ENCODE measurements around the gene ADGRG7.
"Not testable (repeated sequence)": the region's sequence is repeated elsewhere in the genome, so short reads cannot be mapped to it uniquely, and the experiment has no call there.

Gene ADGRG7

GRCh38 chr3:100650651-100651619 is 41.5 kb downstream of the ADGRG7 start:
- DNase-seq, result peak; percentile 54
- Histone ChIP-seq H2AFZ (ENCODE audit: low read length) (no peak overlapping the region), H3K79me2 (ENCODE audit: low read length) (no peaks in the 10 kb centered on the region), H3K4me1 (ENCODE audit: low read length) (no peaks in the 10 kb centered on the region), H4K20me1 (ENCODE audit: insufficient read depth, low read length) (no peaks in the 10 kb centered on the region), H3F3A (ENCODE audit: insufficient read depth, low read length) (peaks cover 3% of the 10 kb centered on the region; the same call in 1 of the 2 replicates), H3K9ac (ENCODE audit: low read length) (no peak overlapping the region), H3K9me3 (replicated peaks; ENCODE audit: insufficient read depth, low read length) (no peaks in the 10 kb centered on the region), H3K9me2 (replicated peaks; ENCODE audit: insufficient read depth, low read length) (no peaks in the 10 kb centered on the region), H3K4me2 (ENCODE audit: low read depth, low read length) (peak overlapping the region; percentile 64), H3K4me3 (ENCODE audit: low read length) (peak overlapping the region; percentile 18; the same call in 1 of the 2 replicates), H3K27me3 (replicated peaks; ENCODE audit: insufficient read depth, low read length) (no peaks in the 10 kb centered on the region), H3K36me3 (replicated peaks; ENCODE audit: insufficient read depth, low read length) (no peaks in the 10 kb centered on the region), H3K27ac (ENCODE audit: low read length) (no peak overlapping the region)
- no peak for TF ChIP-seq EZH2phosphoT487 (IDR thresholded peaks at IDR 0.05; ENCODE audit: low read length)
- no peak for TF ChIP-seq EZH2 (optimal IDR thresholded peaks at IDR 0.05; ENCODE audit: low read depth, low read length)
- peak; percentile 46 for TF ChIP-seq CTCF (IDR thresholded peaks at IDR 0.05; ENCODE audit: low read length)

- Histone ChIP-seq H2AFZ (ENCODE audit: low read length) (no peak overlapping the region), H3K4me2 (ENCODE audit: low read depth, low read length) (no peak overlapping the region), H3K9me3 (replicated peaks; ENCODE audit: insufficient read depth, low read length) (no peaks in the 10 kb centered on the region), H3K4me3 (ENCODE audit: low read length) (no peak overlapping the region), H3K36me3 (replicated peaks; ENCODE audit: insufficient read depth, low read length) (no peaks in the 10 kb centered on the region), H3K27ac (ENCODE audit: low read length) (no peak overlapping the region), H3K4me1 (ENCODE audit: low read length) (no peaks in the 10 kb centered on the region), H3K9ac (ENCODE audit: low read length) (no peak overlapping the region), H3K27me3 (replicated peaks; ENCODE audit: insufficient read depth, low read length) (no peaks in the 10 kb centered on the region), H4K20me1 (ENCODE audit: insufficient read depth, low read length) (no peaks in the 10 kb centered on the region), H3K79me2 (ENCODE audit: low read length) (no peaks in the 10 kb centered on the region), H3K9me2 (replicated peaks; ENCODE audit: insufficient read depth, low read length) (no peaks in the 10 kb centered on the region), H3F3A (ENCODE audit: insufficient read depth, low read length) (peaks cover 3% of the 10 kb centered on the region; the same call in 1 of the 2 replicates)
- DNase-seq, result no peak
- no peak for TF ChIP-seq EZH2 (optimal IDR thresholded peaks at IDR 0.05; ENCODE audit: low read depth, low read length)
- no peak for TF ChIP-seq EZH2phosphoT487 (IDR thresholded peaks at IDR 0.05; ENCODE audit: low read length)
- no peak for TF ChIP-seq CTCF (IDR thresholded peaks at IDR 0.05; ENCODE audit: low read length)
These were observed 44.3 kb downstream of the ADGRG7 start for GRCh38 chr3:100653604-100654294.

GRCh38 chr3:100656945-100657344 is 47.5 kb downstream of the ADGRG7 start:
- Histone ChIP-seq H3K27me3 (replicated peaks; ENCODE audit: insufficient read depth, low read length) (no peaks in the 10 kb centered on the region), H3K4me3 (ENCODE audit: low read length) (no peak overlapping the region), H4K20me1 (ENCODE audit: insufficient read depth, low read length) (no peaks in the 10 kb centered on the region), H3K4me1 (ENCODE audit: low read length) (no peaks in the 10 kb centered on the region), H3K36me3 (replicated peaks; ENCODE audit: insufficient read depth, low read length) (no peaks in the 10 kb centered on the region), H3K4me2 (ENCODE audit: low read depth, low read length) (no peak overlapping the region), H3K9ac (ENCODE audit: low read length) (no peak overlapping the region), H3K27ac (ENCODE audit: low read length) (no peak overlapping the region), H3K9me3 (replicated peaks; ENCODE audit: insufficient read depth, low read length) (no peaks in the 10 kb centered on the region), H3F3A (ENCODE audit: insufficient read depth, low read length) (no peaks in the 10 kb centered on the region), H2AFZ (ENCODE audit: low read length) (no peak overlapping the region), H3K79me2 (ENCODE audit: low read length) (no peaks in the 10 kb centered on the region), H3K9me2 (replicated peaks; ENCODE audit: insufficient read depth, low read length) (no peaks in the 10 kb centered on the region)
- TF ChIP-seq EZH2 (optimal IDR thresholded peaks at IDR 0.05; ENCODE audit: low read depth, low read length) (no peak), EZH2phosphoT487 (IDR thresholded peaks at IDR 0.05; ENCODE audit: low read length) (no peak), CTCF (IDR thresholded peaks at IDR 0.05; ENCODE audit: low read length) (no peak)
- no peak for DNase-seq

GRCh38 chr3:100661294-100661693 is 51.9 kb downstream of the ADGRG7 start:
- not testable (repeated sequence) for H3K79me2 ChIP-seq (ENCODE audit: low read length); H3K9ac ChIP-seq (ENCODE audit: low read length); H3K27me3 ChIP-seq (replicated peaks; ENCODE audit: insufficient read depth, low read length); H3K4me1 ChIP-seq (ENCODE audit: low read length); H3K9me2 ChIP-seq (replicated peaks; ENCODE audit: insufficient read depth, low read length); H4K20me1 ChIP-seq (ENCODE audit: insufficient read depth, low read length); H2AFZ ChIP-seq (ENCODE audit: low read length); H3F3A ChIP-seq (ENCODE audit: insufficient read depth, low read length); H3K27ac ChIP-seq (ENCODE audit: low read length); H3K4me3 ChIP-seq (ENCODE audit: low read length); H3K9me3 ChIP-seq (replicated peaks; ENCODE audit: insufficient read depth, low read length); H3K4me2 ChIP-seq (ENCODE audit: low read depth, low read length); DNase-seq; H3K36me3 ChIP-seq (replicated peaks; ENCODE audit: insufficient read depth, low read length)

All from MM.1S (cell line).